B cell (primary cell): ENCODE measurements around the gene APOA5. TPM values are rescaled to one million over a fixed set of nuclear protein-coding genes. Genes with fewer than 3 reads are reported as not detected.

Source experiments
- ATAC-seq: fragments of 200-7000 bp; cut with Tn5 transposase; one replicate; pipeline ENCODE4 v1.10.0; 2021; ENCODE audit warnings: low read depth, mild to moderate bottlenecking, moderate number of reproducible peaks, moderate library complexity
- CTCF ChIA-PET: fragments of 350-600 bp; sonication (Branson Sonifier 250); formaldehyde crosslinking; loops from one replicate; lab custom pipeline; 2021; ENCODE audit warnings: antibody characterized with exemption, inconsistent platforms; lab: Charles Lee
- POLR2A ChIA-PET: fragments of 350-600 bp; sonication (Branson Sonifier 250); formaldehyde crosslinking; loops from one replicate; lab custom pipeline; 2021; ENCODE audit warnings: antibody characterized with exemption; lab: Charles Lee
- DNase-seq: peaks from one replicate; pipeline ENCODE4 v3.0.0; 2013
- H2AFZ ChIP-seq: 2 replicates; pipeline ENCODE4 v1.6.1; 2012; ENCODE audit warnings: mild to moderate bottlenecking, low read depth, low read length; ENCODE audit not compliant: insufficient read depth, poor library complexity, severe bottlenecking
- H3K27ac ChIP-seq, 2 donors: 1 replicate in 1 of 2; 2 replicates in 1 of 2; pipeline ENCODE4 v1.5.1; 2012 to 2013; ENCODE audit warnings: low read length in 2 of 2, mild to moderate bottlenecking in 2 of 2, moderate library complexity in 1 of 2
- H3K27me3 ChIP-seq, 4 experiments: fragments of 200-600 bp in 1 of 4; sonication (generic) in 1 of 4; replicated peaks in 1 of 4; 1 replicate in 2 of 4; 2 replicates in 2 of 4; pipeline versions ENCODE4 v1.6.1 to v1.7.0; 2013 to 2016; ENCODE audit warnings: low read length in 3 of 4, mild to moderate bottlenecking in 2 of 4, mixed read lengths in 1 of 4, moderate library complexity in 1 of 4; ENCODE audit not compliant: insufficient read depth in 4 of 4, control insufficient read depth in 3 of 4; ENCODE audit errors: control extremely low read depth in 1 of 4
- H3K36me3 ChIP-seq, 2 experiments: replicated peaks in 1 of 2; 1 replicate in 1 of 2; 2 replicates in 1 of 2; pipeline versions ENCODE4 v1.6.1 to v1.7.1; 2013; ENCODE audit warnings: low read length in 1 of 2; ENCODE audit not compliant: insufficient read depth in 2 of 2, control insufficient read depth in 1 of 2; ENCODE audit errors: control extremely low read depth in 1 of 2, extremely low read depth in 1 of 2
- H3K4me1 ChIP-seq, 2 donors: fragments of 200-600 bp in 1 of 2; sonication (generic) in 1 of 2; 1 replicate in 1 of 2; 2 replicates in 1 of 2; pipeline versions ENCODE4 v1.5.1 to v1.6.1; 2013 to 2017; ENCODE audit warnings: low read length in 2 of 2; ENCODE audit not compliant: control insufficient read depth in 2 of 2, insufficient read depth in 2 of 2
- H3K4me2 ChIP-seq: replicated peaks from 2 replicates; pipeline ENCODE3; 2012; ENCODE audit warnings: mild to moderate bottlenecking, low read depth, low read length; ENCODE audit not compliant: poor library complexity, severe bottlenecking
- H3K4me3 ChIP-seq, 5 experiments: fragments of 200-600 bp in 1 of 5; sonication (generic) in 1 of 5; 1 replicate in 3 of 5; 2 replicates in 2 of 5; pipeline versions ENCODE4 v1.5.1 to v1.7.0; 2011 to 2016; ENCODE audit warnings: low read length in 4 of 5, mild to moderate bottlenecking in 4 of 5, low read depth in 2 of 5, control low read depth in 1 of 5, moderate library complexity in 1 of 5; ENCODE audit not compliant: insufficient read depth in 1 of 5; ENCODE audit errors: control extremely low read depth in 1 of 5, extremely low read depth in 1 of 5
- H3K79me2 ChIP-seq: fragments of 200-600 bp; sonication (generic); one replicate; pipeline ENCODE4 v1.6.0; 2016; ENCODE audit warnings: low read length; ENCODE audit not compliant: control insufficient read depth, insufficient read depth
- H3K9ac ChIP-seq: fragments of 200-600 bp; sonication (generic); 2 replicates; pipeline ENCODE4 v1.6.1; 2017; ENCODE audit warnings: mild to moderate bottlenecking, low read length, moderate library complexity
- H3K9me3 ChIP-seq, 3 donors: one replicate each; pipeline versions ENCODE4 v1.6.1 to v1.7.1; 2013; ENCODE audit warnings: low read length in 2 of 3; ENCODE audit not compliant: control insufficient read depth in 2 of 3, insufficient read depth in 1 of 3; ENCODE audit errors: control extremely low read depth in 1 of 3
- H4K20me1 ChIP-seq: 2 replicates; pipeline ENCODE4 v1.6.0; 2012; ENCODE audit warnings: mild to moderate bottlenecking, low read length; ENCODE audit not compliant: insufficient read depth, control insufficient read depth, poor library complexity, severe bottlenecking
- H3K27ac Mint-ChIP-seq: one replicate; pipeline ENCODE4 v1.8.0; 2021; ENCODE audit warnings: mixed read lengths
- H3K27me3 Mint-ChIP-seq: one replicate; pipeline ENCODE4 v1.8.0; 2021; ENCODE audit warnings: mixed read lengths
- H3K4me1 Mint-ChIP-seq: one replicate; pipeline ENCODE4 v1.8.0; 2021; ENCODE audit warnings: mixed read lengths
- H3K4me3 Mint-ChIP-seq: one replicate; pipeline ENCODE4 v1.8.0; 2021; ENCODE audit warnings: mixed read lengths
- H3K9me3 Mint-ChIP-seq: one replicate; pipeline ENCODE4 v1.8.0; 2022; ENCODE audit warnings: mixed read lengths; ENCODE audit not compliant: insufficient read depth
- CTCF ChIP-seq: fragments of 200-600 bp; IDR thresholded peaks from one replicate; pipeline ENCODE4 v1.8.0; 2022; ENCODE audit warnings: antibody characterized with exemption, mild to moderate bottlenecking
- EZH2 ChIP-seq: IDR thresholded peaks from 2 replicates; pipeline ENCODE4 v1.6.1; 2012; ENCODE audit warnings: borderline replicate concordance, low read depth, mild to moderate bottlenecking, moderate library complexity, low read length; ENCODE audit not compliant: insufficient read depth, poor library complexity, severe bottlenecking
- WGBS: methylation state at CpG from one replicate; pipeline ENCODE4 v1.1.5; 2013; ENCODE audit warnings: missing lambda C conversion rate; ENCODE audit not compliant: insufficient coverage; 5-methylcytosine and 5-hydroxymethylcytosine counted together
- intact Hi-C: fragments of 100-400 bp; cut with micrococcal nuclease; formaldehyde crosslinking; loops from one replicate; pipeline ENCODE4 v1.10.0; 2022
- polyA plus RNA-seq: library from polyadenylated mRNA; depleted of rRNA; stranded (reverse); fragments of >200 nt; gene quantifications from 2 replicates; pipeline ENCODE4 v1.2.3, GENCODE V29; 2012
- total RNA-seq, 2 donors: library from RNA; stranded (reverse); fragments of 120-200 nt in 1 of 2; gene quantifications; 1 replicate in 1 of 2; 2 replicates in 1 of 2; pipeline versions ENCODE4 v1.2.3 to v1.2.4, GENCODE V29; 2013 to 2022

The APOA5 gene
- total and polyA plus RNA-seq, 2 donors (not counting 1 experiment from before 2014, with no cell fraction given), result not detected

- Histone ChIP-seq H3K79me2 (no peaks in the 10 kb centered on the region), H3K4me1 (peaks cover 7 to 14% of the 10 kb centered on the region in 2 donors), H2AFZ (no peak within 1 kb of the TSS), H3K4me2 (no peak within 1 kb of the TSS), H3K27me3 (peaks cover 0 to 4% (median 0%) of the 10 kb centered on the region in 4 experiments), H3K27ac (no peak within 1 kb of the TSS), H3K36me3 (no peaks in the 10 kb centered on the region), H4K20me1 (no peaks in the 10 kb centered on the region), H3K9ac (no peak within 1 kb of the TSS), H3K9me3 (no peaks in the 10 kb centered on the region), H3K4me3 (no peak within 1 kb of the TSS)
- Mint-ChIP-seq H3K4me3 (peak within 1 kb of the TSS; percentile 16), H3K27ac (no peak within 1 kb of the TSS), H3K27me3 (no peaks in the 10 kb centered on the region), H3K4me1 (peaks cover 16% of the 10 kb centered on the region), H3K9me3 (no peaks in the 10 kb centered on the region)
- POLR2A ChIA-PET, result no interaction called here
- no peak for DNase-seq
- ATAC-seq, result no peak
- WGBS, result 94% methylated on average over 14 of the region's 19 CpGs
- TF ChIP-seq EZH2 (no peak), CTCF (no peak)
- intact Hi-C loops, result no loop called here
- CTCF ChIA-PET, result interaction anchor here (3.1 kb wide), 1 partner anchor 48 kb away, joined by 45 read pairs; the partner anchor contains the start of genes APOA5 and ZPR1
Observed at GRCh38 chr11:116837231-116838091, 45.8 kb upstream of the APOA5 start, which contains the start of gene APOA1. APOA1 (minus strand) TSS chr11:116837622; CDS start chr11:116837387, 235 bp downstream.

GRCh38 chr11:116836632-116836991, 44.9 kb upstream of the APOA5 start:
- no peaks in the 10 kb centered on the region for H3K79me2 ChIP-seq
- H3K9me3 ChIP-seq, result no peaks in the 10 kb centered on the region
- no peak overlapping the region for H3K4me3 ChIP-seq
- no peak for ATAC-seq
- H3K9ac ChIP-seq, result no peak overlapping the region
- H3K4me1 ChIP-seq, result peaks cover 7 to 14% of the 10 kb centered on the region in 2 donors
- Mint-ChIP-seq H3K27me3 (peaks cover 4% of the 10 kb centered on the region), H3K9me3 (no peaks in the 10 kb centered on the region), H3K27ac (no peak overlapping the region), H3K4me1 (peaks cover 16% of the 10 kb centered on the region), H3K4me3 (peak overlapping the region; percentile 16)
- H3K36me3 ChIP-seq, result no peaks in the 10 kb centered on the region
- DNase-seq, result no peak
- H3K4me2 ChIP-seq, result no peak overlapping the region
- WGBS, result 97% methylated on average over 7 of the region's 7 CpGs
- H4K20me1 ChIP-seq, result no peaks in the 10 kb centered on the region
- H2AFZ ChIP-seq, result no peak overlapping the region
- intact Hi-C loops, result loop anchor here (1.0 kb wide), 1 partner anchor 45 kb away; the partner anchor contains the start of gene APOA5
- peaks cover 0 to 4% (median 0%) of the 10 kb centered on the region in 4 experiments for H3K27me3 ChIP-seq
- ChIA-PET CTCF (interaction anchor here (1.0 to 3.1 kb wide), 12 partner anchors 17 to 465 kb away, joined by 3 to 45 read pairs (median 6); partner anchors contain the start of genes APOA5 and ZPR1), POLR2A (interaction anchor here (0.5 kb wide), 1 partner anchor 53 kb away, joined by 3 read pairs; no protein-coding TSS in a partner anchor)
- no peak for TF ChIP-seq EZH2
- no peak for TF ChIP-seq CTCF
- no peak overlapping the region for H3K27ac ChIP-seq
